MM.1S (cell line): ENCODE measurements around the gene ZNF766.

Experiments used
- CTCF ChIP-seq: fragments of 300-600 bp; sonication (generic); IDR thresholded peaks from 2 replicates; pipeline ENCODE4 v1.5.1; 2016; ENCODE audit warnings: antibody characterized with exemption, low read length, mixed read lengths
- EZH2 ChIP-seq: fragments of 300-600 bp; sonication (generic); optimal IDR thresholded peaks from 2 replicates; pipeline ENCODE3; 2017; ENCODE audit warnings: low read depth, mild to moderate bottlenecking, antibody characterized with exemption, low read length, mixed read lengths
- EZH2phosphoT487 ChIP-seq: fragments of 300-600 bp; sonication (generic); IDR thresholded peaks from 2 replicates; pipeline ENCODE4 v1.6.1; 2018; ENCODE audit warnings: antibody characterized with exemption, low read length

GRCh38 chr19:52227980-52228379, 41.4 kb upstream of the ZNF766 start:
- TF ChIP-seq EZH2 (no peak), CTCF (no peak), EZH2phosphoT487 (no peak)
